ENCODE data around the gene ZMYM3.

DNA sequence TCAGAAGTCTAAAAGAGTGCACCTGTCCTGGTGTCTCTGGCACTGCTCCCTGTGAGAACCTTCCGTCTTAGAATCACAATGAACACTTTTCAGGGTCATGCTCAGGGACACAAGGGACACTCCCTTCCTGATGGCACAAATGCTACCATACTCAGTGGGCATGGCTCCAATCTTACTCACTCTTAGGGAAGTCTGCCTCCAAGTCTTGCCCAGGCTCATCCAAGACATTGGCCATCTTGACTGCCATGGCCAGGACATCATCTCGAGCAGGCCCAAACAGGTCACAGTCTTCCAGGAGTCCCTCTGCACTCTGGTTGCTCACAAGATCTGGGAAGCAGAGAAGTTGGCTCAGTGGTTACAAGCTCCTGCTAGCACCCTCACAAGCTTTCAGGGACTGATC lies 8.8 kb downstream of the ZMYM3 start:
- TF ChIP-seq, protein P1, sequence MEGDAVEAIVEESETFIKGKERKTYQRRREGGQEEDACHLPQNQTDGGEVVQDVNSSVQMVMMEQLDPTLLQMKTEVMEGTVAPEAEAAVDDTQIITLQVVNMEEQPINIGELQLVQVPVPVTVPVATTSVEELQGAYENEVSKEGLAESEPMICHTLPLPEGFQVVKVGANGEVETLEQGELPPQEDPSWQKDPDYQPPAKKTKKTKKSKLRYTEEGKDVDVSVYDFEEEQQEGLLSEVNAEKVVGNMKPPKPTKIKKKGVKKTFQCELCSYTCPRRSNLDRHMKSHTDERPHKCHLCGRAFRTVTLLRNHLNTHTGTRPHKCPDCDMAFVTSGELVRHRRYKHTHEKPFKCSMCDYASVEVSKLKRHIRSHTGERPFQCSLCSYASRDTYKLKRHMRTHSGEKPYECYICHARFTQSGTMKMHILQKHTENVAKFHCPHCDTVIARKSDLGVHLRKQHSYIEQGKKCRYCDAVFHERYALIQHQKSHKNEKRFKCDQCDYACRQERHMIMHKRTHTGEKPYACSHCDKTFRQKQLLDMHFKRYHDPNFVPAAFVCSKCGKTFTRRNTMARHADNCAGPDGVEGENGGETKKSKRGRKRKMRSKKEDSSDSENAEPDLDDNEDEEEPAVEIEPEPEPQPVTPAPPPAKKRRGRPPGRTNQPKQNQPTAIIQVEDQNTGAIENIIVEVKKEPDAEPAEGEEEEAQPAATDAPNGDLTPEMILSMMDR (IDR thresholded peaks at IDR 0.05): no peak
- TF ChIP-seq EZH2 (IDR thresholded peaks at IDR 0.05): no peak

Measured in neural progenitor cell (in vitro differentiated cells).